SK-N-SH (cell line): ENCODE data around the gene BRIX1. TPM values are rescaled to one million over a fixed set of nuclear protein-coding genes. Genes with fewer than 3 reads are reported as not detected.
A peak's percentile ranks its signal among the peaks of the same experiment; 100 is the strongest.

Experiments
- CTCF ChIA-PET: fragments of 300-600, 350-600 bp; formaldehyde crosslinking; extraction: SDS; loops from one replicate; lab custom pipeline; 2021; lab: Yijun Ruan, JAX
- POLR2A ChIA-PET: fragments of 350-600 bp; sonication (Branson Sonifier 250); formaldehyde crosslinking; extraction: SDS; loops from one replicate; lab custom pipeline; 2020; ENCODE audit warnings: antibody characterized with exemption, inconsistent platforms; lab: Yijun Ruan, JAX
- DNase-seq: peaks from one replicate; pipeline ENCODE4 v3.0.0; 2012
- H2AFZ ChIP-seq: fragments of 200-600 bp; sonication (generic); 2 replicates; pipeline ENCODE4 v1.8.1; 2016; ENCODE audit warnings: antibody characterized with exemption, mild to moderate bottlenecking, low read depth
- H3F3A ChIP-seq: fragments of 200-600 bp; sonication (generic); replicated peaks from 2 replicates; pipeline ENCODE3; 2016; ENCODE audit warnings: antibody characterized with exemption, mild to moderate bottlenecking; ENCODE audit not compliant: insufficient read depth
- H3K27ac ChIP-seq, 2 experiments: fragments of 200-500 bp in 1 of 2; fragments of 200-600 bp in 1 of 2; sonication (Bioruptor generic) in 1 of 2; sonication (generic), shearing (Covaris generic) in 1 of 2; 2 replicates each; pipeline versions ENCODE4 v1.5.1 to v1.6.1; 2014 to 2016; ENCODE audit warnings: low read depth in 2 of 2, inconsistent platforms in 1 of 2, low read length in 1 of 2, mild to moderate bottlenecking in 1 of 2, mixed read lengths in 1 of 2
- H3K27me3 ChIP-seq: fragments of 200-600 bp; sonication (generic), shearing (Covaris generic); 2 replicates; pipeline ENCODE4 v1.6.1; 2016; ENCODE audit warnings: mixed run types; ENCODE audit not compliant: insufficient read depth
- H3K36me3 ChIP-seq, 2 experiments: fragments of 200-500 bp in 1 of 2; fragments of 200-600 bp in 1 of 2; sonication (Bioruptor generic) in 1 of 2; sonication (generic) in 1 of 2; replicated peaks in 1 of 2; 2 replicates each; pipeline versions ENCODE3 to v1.5.1; 2014 to 2016; ENCODE audit warnings: low read length in 1 of 2, mild to moderate bottlenecking in 1 of 2; ENCODE audit not compliant: insufficient read depth in 2 of 2, control insufficient read depth in 1 of 2
- H3K4me1 ChIP-seq, 2 experiments: fragments of 200-500 bp in 1 of 2; fragments of 200-600 bp in 1 of 2; sonication (Bioruptor generic) in 1 of 2; sonication (generic), shearing (Covaris generic) in 1 of 2; 2 replicates each; pipeline versions ENCODE4 v1.5.1 to v1.6.1; 2014 to 2016; ENCODE audit warnings: low read depth in 1 of 2, low read length in 1 of 2, mixed run types in 1 of 2; ENCODE audit not compliant: insufficient read depth in 2 of 2, control insufficient read depth in 1 of 2
- H3K4me2 ChIP-seq: fragments of 200-600 bp; sonication (generic), shearing (Covaris generic); 2 replicates; pipeline ENCODE4 v1.6.1; 2017; ENCODE audit warnings: mixed run types
- H3K4me3 ChIP-seq, 2 experiments: fragments of 200-500 bp in 1 of 2; fragments of 200-600 bp in 1 of 2; sonication (Bioruptor generic) in 1 of 2; sonication (generic), shearing (Covaris generic) in 1 of 2; 2 replicates each; pipeline versions ENCODE4 v1.5.1 to v1.8.1; 2014 to 2016; ENCODE audit warnings: low read depth in 2 of 2, inconsistent platforms in 1 of 2, low read length in 1 of 2, mild to moderate bottlenecking in 1 of 2, mixed read lengths in 1 of 2, moderate library complexity in 1 of 2
- H3K79me2 ChIP-seq: fragments of 200-600 bp; sonication (generic); 2 replicates; pipeline ENCODE4 v1.8.1; 2017; ENCODE audit warnings: mild to moderate bottlenecking; ENCODE audit not compliant: insufficient read depth
- H3K9ac ChIP-seq: fragments of 200-600 bp; sonication (generic); 2 replicates; pipeline ENCODE4 v1.6.1; 2017; ENCODE audit warnings: mixed run types
- H3K9me2 ChIP-seq: fragments of 200-600 bp; sonication (generic); 2 replicates; pipeline ENCODE4 v1.6.1; 2017; ENCODE audit warnings: mixed run types
- H3K9me3 ChIP-seq: fragments of 200-600 bp; sonication (generic); 2 replicates; pipeline ENCODE4 v1.6.1; 2017; ENCODE audit warnings: mixed run types, mild to moderate bottlenecking, moderate library complexity
- H4K20me1 ChIP-seq: fragments of 200-600 bp; sonication (generic); 2 replicates; pipeline ENCODE4 v1.6.1; 2017; ENCODE audit warnings: mild to moderate bottlenecking, mixed run types; ENCODE audit not compliant: insufficient read depth
- NFIC ChIP-seq: IDR thresholded peaks from 2 replicates; pipeline ENCODE4 v1.4.0; 2012; ENCODE audit warnings: borderline replicate concordance
- NRF1 ChIP-seq: IDR thresholded peaks from 2 replicates; pipeline ENCODE4 v1.6.1; 2012; ENCODE audit warnings: low read depth, mild to moderate bottlenecking, low read length
- RAD21 ChIP-seq: IDR thresholded peaks from 2 replicates; pipeline ENCODE4 v1.6.1; 2012; ENCODE audit warnings: mild to moderate bottlenecking, low read length
- SIN3A ChIP-seq: IDR thresholded peaks from 2 replicates; pipeline ENCODE4 v1.6.1; 2012; ENCODE audit warnings: low read depth, mild to moderate bottlenecking, low read length, moderate library complexity, borderline replicate concordance
- SMC3 ChIP-seq: IDR thresholded peaks from 2 replicates; pipeline ENCODE4 v1.6.1; 2012; ENCODE audit warnings: low read depth, low read length, improper control_type of control experiment
- TEAD4 ChIP-seq: IDR thresholded peaks from 2 replicates; pipeline ENCODE4 v1.4.0; 2012; ENCODE audit warnings: mild to moderate bottlenecking, borderline replicate concordance; ENCODE audit not compliant: insufficient read depth
- WGBS: methylation state at CpG from one replicate; pipeline ENCODE4 v1.1.6; 2017; ENCODE audit warnings: low lambda C conversion rate; 5-methylcytosine and 5-hydroxymethylcytosine counted together
- polyA plus RNA-seq, 3 experiments: library from polyadenylated mRNA; depleted of rRNA; stranded (reverse); fragments of >200 nt; gene quantifications; 2 replicates each; pipeline ENCODE4 v1.2.3, GENCODE V29; 2012
- TF ChIP-seq, protein P1 (sequence below): IDR thresholded peaks from 2 replicates; pipeline ENCODE4 v1.4.0; 2012; ENCODE audit warnings: low read depth
- TF ChIP-seq, protein P2 (sequence below): IDR thresholded peaks from 2 replicates; pipeline ENCODE4; 2012
- TF ChIP-seq, protein P3 (sequence below): fragments of 200-600 bp; sonication (generic); IDR thresholded peaks from 2 replicates; pipeline ENCODE4 v1.6.1; 2017; ENCODE audit warnings: antibody characterized with exemption, mild to moderate bottlenecking, moderate library complexity

Gene BRIX1
- polyA plus RNA-seq, 1 of the 3 experiments (the other 2 are of a cell fraction), result 18.4 TPM

DNA sequence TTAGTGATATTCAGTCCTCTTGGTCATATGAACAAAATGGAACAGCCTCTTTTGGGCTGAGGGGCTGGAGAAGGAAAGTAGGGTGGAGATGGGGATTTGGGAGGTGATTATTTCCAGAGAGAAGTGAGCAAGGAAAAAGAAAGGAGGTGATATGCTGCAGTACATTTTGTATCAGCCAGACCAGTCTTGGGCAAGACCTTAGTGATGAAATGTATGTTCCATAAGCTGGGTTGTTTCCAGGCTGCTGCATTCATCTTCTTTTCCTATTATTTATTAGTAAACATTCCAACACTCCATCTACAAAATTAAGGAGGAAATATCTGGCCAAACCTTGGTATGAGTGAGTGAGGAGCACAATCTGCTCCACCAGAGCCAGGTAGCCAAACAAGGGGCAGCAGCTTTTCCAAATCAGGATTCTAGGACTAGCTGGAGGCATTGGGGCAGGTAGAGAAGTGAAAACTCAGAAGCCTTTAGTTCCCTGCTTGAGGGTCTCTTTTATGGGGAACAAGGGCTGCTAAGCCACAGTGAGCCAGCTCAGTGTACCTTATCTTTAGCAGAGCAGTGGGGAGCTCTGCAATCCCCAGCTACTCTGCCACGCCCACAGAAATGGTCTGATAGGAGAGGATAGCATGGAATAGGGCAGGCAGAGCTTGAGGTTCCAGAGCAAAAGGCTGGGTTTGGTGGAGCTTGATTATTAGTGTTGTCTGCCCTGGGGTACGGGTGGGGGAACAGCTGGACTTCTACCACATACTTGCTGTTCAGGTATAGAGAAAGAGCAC is 19.7 kb upstream of the BRIX1 start (continued):
- TF ChIP-seq, protein P1, sequence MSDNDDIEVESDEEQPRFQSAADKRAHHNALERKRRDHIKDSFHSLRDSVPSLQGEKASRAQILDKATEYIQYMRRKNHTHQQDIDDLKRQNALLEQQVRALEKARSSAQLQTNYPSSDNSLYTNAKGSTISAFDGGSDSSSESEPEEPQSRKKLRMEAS, result no peak
- TF ChIP-seq SIN3A, result no peak
- TF ChIP-seq NRF1, result no peak
- TF ChIP-seq, all 33 proteins: peak for 0

DNA sequence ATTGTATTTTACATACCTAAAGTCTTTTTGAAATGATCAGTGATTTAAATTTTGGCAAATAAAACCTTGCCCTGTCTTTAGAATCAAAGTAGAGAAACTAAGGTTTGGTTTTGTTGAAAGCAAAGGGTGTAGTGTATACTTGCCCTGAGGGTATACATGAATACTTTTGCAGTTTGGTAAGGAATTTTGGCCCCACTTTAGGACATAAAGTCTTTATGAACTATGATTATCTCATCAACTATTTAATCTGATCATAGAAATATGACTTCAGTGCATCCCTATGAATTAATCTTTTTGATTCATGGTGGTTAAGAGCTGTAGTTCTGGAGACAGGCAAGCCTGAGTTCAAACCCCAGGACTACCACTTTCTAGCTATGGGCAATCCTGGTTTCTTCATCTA is 17.9 kb upstream of the BRIX1 start:
- TF ChIP-seq, protein P2, sequence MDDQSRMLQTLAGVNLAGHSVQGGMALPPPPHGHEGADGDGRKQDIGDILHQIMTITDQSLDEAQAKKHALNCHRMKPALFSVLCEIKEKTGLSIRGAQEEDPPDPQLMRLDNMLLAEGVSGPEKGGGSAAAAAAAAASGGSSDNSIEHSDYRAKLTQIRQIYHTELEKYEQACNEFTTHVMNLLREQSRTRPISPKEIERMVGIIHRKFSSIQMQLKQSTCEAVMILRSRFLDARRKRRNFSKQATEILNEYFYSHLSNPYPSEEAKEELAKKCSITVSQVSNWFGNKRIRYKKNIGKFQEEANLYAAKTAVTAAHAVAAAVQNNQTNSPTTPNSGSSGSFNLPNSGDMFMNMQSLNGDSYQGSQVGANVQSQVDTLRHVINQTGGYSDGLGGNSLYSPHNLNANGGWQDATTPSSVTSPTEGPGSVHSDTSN, result peak; percentile 38; the same call in 1 of the 2 replicates
- TF ChIP-seq SIN3A, result no peak
- H4K20me1 ChIP-seq, result no peaks in the 10 kb centered on the region
- H3K79me2 ChIP-seq, result no peaks in the 10 kb centered on the region
- H3K4me2 ChIP-seq, result no peak overlapping the region
- DNase-seq, result no peak
- peaks cover 7% of the 10 kb centered on the region for H3F3A ChIP-seq
- CTCF ChIA-PET, result interaction anchor here (0.7 to 4.4 kb wide), 32 partner anchors 9 to 1075 kb away, joined by 3 to 87 read pairs (median 6); partner anchors contain the start of gene DNAJC21
- H2AFZ ChIP-seq, result no peak overlapping the region
- H3K9me2 ChIP-seq, result no peaks in the 10 kb centered on the region
- H3K27ac ChIP-seq, result no peak overlapping the region
- H3K9ac ChIP-seq, result no peak overlapping the region
- H3K27me3 ChIP-seq, result no peaks in the 10 kb centered on the region
- H3K4me3 ChIP-seq, result no peak overlapping the region
- POLR2A ChIA-PET, result no interaction called here
- no peaks in the 10 kb centered on the region for H3K9me3 ChIP-seq
- no peaks in the 10 kb centered on the region for H3K36me3 ChIP-seq
- H3K4me1 ChIP-seq, result 0 out of 4 replicates have a peak, but pooled peaks cover 0 to 7% of the 10 kb centered on the region in 2 experiments

DNA sequence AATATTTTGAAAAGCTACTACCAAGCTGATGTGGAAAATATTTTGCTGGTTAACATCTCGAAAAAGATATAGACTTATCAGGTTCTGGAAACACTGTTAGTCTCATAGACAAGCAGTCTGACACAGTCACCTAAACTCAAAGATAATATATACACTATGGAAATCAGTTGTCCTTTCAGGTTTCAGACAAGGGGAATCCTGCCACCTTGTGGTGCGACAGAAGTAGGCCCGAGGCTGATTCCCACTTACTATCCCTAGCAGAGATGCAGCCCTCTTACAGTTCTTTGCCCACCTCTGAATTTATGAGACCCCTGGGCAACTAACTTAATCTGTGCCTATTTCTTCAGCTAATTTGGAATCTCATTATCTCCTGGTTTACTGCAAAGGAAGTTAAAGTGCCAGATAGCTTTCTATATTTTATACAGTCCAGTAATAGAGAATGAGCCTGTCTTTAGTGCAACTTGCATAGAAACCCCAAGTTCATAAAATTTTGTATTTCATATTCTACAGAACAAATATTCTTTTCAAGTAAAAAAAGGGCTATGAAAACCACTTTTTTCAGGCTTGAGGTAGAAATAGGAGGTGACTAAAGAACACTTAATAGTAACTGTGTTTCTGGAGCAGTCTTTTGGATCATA is 17.1 kb upstream of the BRIX1 start:
- Histone ChIP-seq H3K9me2 (no peaks in the 10 kb centered on the region), H3F3A (peaks cover 7% of the 10 kb centered on the region), H3K36me3 (no peaks in the 10 kb centered on the region), H3K4me2 (no peak overlapping the region), H3K4me1 (0 out of 4 replicates have a peak, but pooled peaks cover 0 to 7% of the 10 kb centered on the region in 2 experiments), H3K79me2 (no peaks in the 10 kb centered on the region), H3K27ac (0 out of 4 replicates have a peak overlapping the region, but pooled peaks of 1 of the 2 experiments have one; percentile 15), H2AFZ (no peak overlapping the region), H3K9me3 (no peaks in the 10 kb centered on the region), H3K27me3 (no peaks in the 10 kb centered on the region), H4K20me1 (no peaks in the 10 kb centered on the region), H3K4me3 (no peak overlapping the region; a peak in 1 of 4 replicates), H3K9ac (no peak overlapping the region)
- 2% methylated on average over 3 of the region's 3 CpGs for WGBS
- ChIA-PET CTCF (interaction anchor here (0.7 to 4.4 kb wide), 40 partner anchors 8 to 1076 kb away, joined by 3 to 87 read pairs (median 4); partner anchors contain the start of genes BRIX1, DNAJC21 and RAD1), POLR2A (no interaction called here)
- DNase-seq, result peak; percentile 53
- TF ChIP-seq SMC3 (peak; percentile 94), NFIC (no peak), TEAD4 (no peak), RAD21 (peak; percentile 85)
- TF ChIP-seq, protein P3, sequence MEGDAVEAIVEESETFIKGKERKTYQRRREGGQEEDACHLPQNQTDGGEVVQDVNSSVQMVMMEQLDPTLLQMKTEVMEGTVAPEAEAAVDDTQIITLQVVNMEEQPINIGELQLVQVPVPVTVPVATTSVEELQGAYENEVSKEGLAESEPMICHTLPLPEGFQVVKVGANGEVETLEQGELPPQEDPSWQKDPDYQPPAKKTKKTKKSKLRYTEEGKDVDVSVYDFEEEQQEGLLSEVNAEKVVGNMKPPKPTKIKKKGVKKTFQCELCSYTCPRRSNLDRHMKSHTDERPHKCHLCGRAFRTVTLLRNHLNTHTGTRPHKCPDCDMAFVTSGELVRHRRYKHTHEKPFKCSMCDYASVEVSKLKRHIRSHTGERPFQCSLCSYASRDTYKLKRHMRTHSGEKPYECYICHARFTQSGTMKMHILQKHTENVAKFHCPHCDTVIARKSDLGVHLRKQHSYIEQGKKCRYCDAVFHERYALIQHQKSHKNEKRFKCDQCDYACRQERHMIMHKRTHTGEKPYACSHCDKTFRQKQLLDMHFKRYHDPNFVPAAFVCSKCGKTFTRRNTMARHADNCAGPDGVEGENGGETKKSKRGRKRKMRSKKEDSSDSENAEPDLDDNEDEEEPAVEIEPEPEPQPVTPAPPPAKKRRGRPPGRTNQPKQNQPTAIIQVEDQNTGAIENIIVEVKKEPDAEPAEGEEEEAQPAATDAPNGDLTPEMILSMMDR, result peak; percentile 88
